Lower leg skin (tissue), 4 donors: Measurements from ENCODE around the gene AEBP2. TPM values are rescaled to one million over a fixed set of nuclear protein-coding genes. Genes with fewer than 3 reads are reported as not detected.

ENCODE experiments used
- DNase-seq, 2 donors: peaks; one replicate each; pipeline ENCODE4 v3.0.0-alpha.2; 2019; ENCODE audit warnings: low spot score in 2 of 2
- H3K4me3 ChIP-seq: fragments of 200-600 bp; sonication (generic); 2 replicates; pipeline ENCODE4 v1.5.1; 2017; ENCODE audit warnings: mild to moderate bottlenecking, low read depth; ENCODE audit not compliant: poor library complexity, severe bottlenecking
- POLR2A ChIP-seq, 2 donors: fragments of 450-650 bp; IDR thresholded peaks; one replicate each; pipeline ENCODE4 v1.6.1; 2016 to 2017; ENCODE audit warnings: antibody characterized with exemption in 2 of 2, mild to moderate bottlenecking in 1 of 2, moderate library complexity in 1 of 2
- WGBS, 2 donors: methylation state at CpG; one replicate each; pipeline ENCODE4 v1.1.5; 2018; 5-methylcytosine and 5-hydroxymethylcytosine counted together
- intact Hi-C: fragments of 100-400 bp; cut with DNase I; formaldehyde crosslinking; loops from one replicate; pipeline ENCODE4 v1.15.0; 2023; ENCODE audit warnings: low total_unique reads
- total RNA-seq, 4 donors: library from RNA; depleted of rRNA; stranded (reverse); fragments of >200 nt; gene quantifications; one replicate each; pipeline ENCODE4 v1.1.0, GENCODE V29; 2016
- TF ChIP-seq, protein P1 (sequence below), 3 donors: fragments of 450-650 bp; IDR thresholded peaks; one replicate each; pipeline ENCODE4 v1.5.1; 2016; ENCODE audit warnings: antibody characterized with exemption in 3 of 3, mild to moderate bottlenecking in 3 of 3, moderate library complexity in 2 of 3

AEBP2 gene
- total RNA-seq, 4 donors from 2014 or later = 31.4 to 70.9 (median 54.0) TPM

DNA sequence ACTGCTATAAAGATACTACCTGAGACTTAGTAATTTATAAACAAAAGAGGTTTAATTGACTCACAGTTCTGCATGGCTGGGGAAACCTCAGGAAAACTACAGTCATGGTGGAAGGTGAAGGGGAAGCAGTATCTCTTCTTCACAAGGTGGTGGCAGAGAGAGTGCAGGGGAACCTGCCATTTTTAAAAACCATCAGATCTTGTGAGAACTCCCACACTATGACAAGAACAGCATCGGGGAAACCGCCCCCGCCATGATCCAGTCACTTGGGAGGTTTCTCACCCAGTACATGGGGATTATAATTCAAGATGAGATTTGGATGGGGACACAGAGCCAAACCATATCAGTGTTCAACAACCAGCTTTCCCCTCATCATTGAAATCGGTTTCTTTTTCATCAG, 49.9 kb downstream of the AEBP2 start:
- intact Hi-C loops = no loop called here
- no peak overlapping the region for H3K4me3 ChIP-seq
- 85 to 87% methylated on average over 4 of the region's 4 CpGs for WGBS, 2 donors
- TF ChIP-seq, protein P1, sequence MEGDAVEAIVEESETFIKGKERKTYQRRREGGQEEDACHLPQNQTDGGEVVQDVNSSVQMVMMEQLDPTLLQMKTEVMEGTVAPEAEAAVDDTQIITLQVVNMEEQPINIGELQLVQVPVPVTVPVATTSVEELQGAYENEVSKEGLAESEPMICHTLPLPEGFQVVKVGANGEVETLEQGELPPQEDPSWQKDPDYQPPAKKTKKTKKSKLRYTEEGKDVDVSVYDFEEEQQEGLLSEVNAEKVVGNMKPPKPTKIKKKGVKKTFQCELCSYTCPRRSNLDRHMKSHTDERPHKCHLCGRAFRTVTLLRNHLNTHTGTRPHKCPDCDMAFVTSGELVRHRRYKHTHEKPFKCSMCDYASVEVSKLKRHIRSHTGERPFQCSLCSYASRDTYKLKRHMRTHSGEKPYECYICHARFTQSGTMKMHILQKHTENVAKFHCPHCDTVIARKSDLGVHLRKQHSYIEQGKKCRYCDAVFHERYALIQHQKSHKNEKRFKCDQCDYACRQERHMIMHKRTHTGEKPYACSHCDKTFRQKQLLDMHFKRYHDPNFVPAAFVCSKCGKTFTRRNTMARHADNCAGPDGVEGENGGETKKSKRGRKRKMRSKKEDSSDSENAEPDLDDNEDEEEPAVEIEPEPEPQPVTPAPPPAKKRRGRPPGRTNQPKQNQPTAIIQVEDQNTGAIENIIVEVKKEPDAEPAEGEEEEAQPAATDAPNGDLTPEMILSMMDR (IDR thresholded peaks at IDR 0.05) = no peak
- no peak for TF ChIP-seq POLR2A (IDR thresholded peaks at IDR 0.05)
- DNase-seq = no peak

DNA sequence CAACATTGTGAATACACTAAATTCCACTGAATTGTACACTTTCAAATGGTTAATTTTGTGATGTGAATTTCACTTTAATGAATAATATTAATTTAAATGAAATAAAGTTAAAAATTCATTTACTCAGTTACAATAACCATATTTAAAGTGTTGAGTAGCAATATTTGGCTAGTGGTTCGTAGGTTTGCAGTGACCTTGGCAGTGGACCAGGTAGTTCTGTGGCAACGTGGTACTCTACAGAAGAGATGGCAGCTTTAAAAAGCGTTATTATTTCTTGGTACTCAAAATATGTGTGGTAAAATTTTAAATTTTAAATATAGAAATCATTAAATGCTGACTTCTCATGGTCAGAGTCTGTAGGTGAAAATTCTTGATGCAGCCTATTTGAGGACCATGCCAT, 51.6 kb downstream of the AEBP2 start:
- 90% methylated on average over 3 of the region's 3 CpGs for WGBS, 2 donors
- intact Hi-C loops = no loop called here
- H3K4me3 ChIP-seq = no peak overlapping the region
- DNase-seq = no peak
- TF ChIP-seq, protein P1 (IDR thresholded peaks at IDR 0.05) = no peak
- TF ChIP-seq POLR2A (IDR thresholded peaks at IDR 0.05) = no peak

DNA sequence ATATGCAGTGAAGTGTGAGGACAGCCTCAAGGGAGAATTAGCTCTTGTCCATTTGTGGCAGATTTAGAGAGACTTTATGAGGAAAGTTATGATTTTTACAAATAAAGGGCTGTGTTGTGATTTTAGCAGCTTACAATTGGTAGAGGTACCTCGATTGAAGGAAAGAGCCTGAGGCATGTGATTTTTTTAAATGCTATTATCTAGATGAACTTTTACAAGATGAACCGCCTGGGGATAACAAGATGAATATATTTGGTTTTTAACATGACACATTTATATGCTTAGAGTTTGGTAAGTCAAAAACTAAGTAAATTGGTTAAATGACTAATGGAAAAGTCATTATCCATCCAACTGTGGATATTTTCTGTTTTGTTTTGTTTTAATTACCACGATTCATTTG, 52.6 kb downstream of the AEBP2 start:
- no peak overlapping the region for H3K4me3 ChIP-seq
- intact Hi-C loops = no loop called here
- DNase-seq = no peak
- TF ChIP-seq, protein P1 (IDR thresholded peaks at IDR 0.05) = no peak
- no peak for TF ChIP-seq POLR2A (IDR thresholded peaks at IDR 0.05)
- 31 to 55% methylated on average over 3 of the region's 3 CpGs for WGBS, 2 donors

DNA sequence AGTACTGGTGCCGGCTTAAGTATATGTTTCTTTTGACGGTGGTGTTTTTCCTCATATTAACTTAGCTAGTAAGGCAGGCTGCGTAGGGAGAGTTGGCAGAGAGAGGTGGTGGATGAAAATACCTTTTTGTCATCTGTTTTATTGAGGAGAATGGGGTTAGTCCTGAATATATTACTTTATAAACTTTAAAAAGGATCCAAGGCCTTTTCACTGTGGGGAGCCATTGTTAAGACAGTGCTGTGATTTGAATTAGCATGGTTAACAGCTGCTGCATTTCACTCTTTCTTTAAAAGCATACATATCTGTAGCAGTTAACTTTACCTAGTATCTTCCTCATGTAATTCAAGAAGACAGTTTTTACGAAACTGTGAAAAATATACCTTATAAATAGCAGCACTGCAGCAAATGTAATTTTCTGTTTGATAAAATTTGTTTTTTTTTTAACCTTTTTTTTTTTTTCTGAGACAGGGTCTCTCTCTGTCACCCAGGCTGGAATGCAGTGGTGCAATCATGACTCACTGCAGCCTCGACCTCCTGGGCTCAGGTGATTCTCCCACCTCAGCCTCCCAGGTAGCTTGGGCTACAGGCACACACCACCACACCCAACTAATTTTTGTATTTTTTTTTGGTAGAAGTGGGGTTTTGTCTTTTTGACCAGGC, 57.1 kb downstream of the AEBP2 start:
- intact Hi-C loops = no loop called here
- 90 to 93% methylated on average over 5 of the region's 5 CpGs for WGBS, 2 donors
- no peak overlapping the region for H3K4me3 ChIP-seq
- TF ChIP-seq, protein P1 (IDR thresholded peaks at IDR 0.05) = no peak
- DNase-seq = no peak

DNA sequence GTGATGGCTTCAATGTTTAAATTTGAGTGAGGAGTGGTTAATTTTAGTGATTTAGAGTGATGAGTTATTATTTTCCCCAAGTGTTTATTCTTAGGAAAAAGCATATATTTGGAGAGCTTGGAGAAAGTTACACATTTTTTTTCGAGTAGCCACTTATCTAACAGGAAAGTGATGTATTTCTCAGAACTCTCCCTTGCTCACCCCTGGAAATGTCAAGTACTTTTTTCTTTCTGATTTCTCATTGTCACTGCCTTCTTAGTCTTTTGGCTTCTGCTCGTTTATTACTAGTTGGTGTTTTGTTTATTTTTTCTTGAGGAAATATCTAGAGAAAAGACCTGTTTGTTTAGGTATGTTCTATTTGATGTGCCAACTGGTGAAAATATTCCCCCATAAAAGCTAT, 58.8 kb downstream of the AEBP2 start:
- no peak for DNase-seq
- no peak overlapping the region for H3K4me3 ChIP-seq
- intact Hi-C loops = no loop called here
- TF ChIP-seq, protein P1 (IDR thresholded peaks at IDR 0.05) = no peak
- no peak for TF ChIP-seq POLR2A (IDR thresholded peaks at IDR 0.05)
- 54 to 55% methylated on average over 2 of the region's 2 CpGs for WGBS, 2 donors

DNA sequence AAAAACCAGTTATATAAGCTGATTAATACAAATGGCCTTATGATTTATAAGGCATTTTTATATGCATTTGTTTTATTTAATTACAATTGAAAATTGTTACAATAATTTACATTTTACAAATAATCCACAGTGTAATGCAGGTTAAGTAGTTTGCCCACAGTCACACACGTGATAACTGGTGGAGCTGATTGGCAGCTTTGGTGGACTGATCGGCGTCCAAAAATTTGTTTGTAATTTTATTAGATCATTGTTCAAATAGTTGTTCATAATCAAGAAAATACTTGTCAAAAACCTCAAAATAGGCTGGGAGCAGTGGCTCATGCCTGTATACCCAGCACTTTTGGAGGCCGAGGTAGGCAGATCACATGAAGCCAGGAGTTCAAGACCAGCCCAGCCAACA, 59.7 kb downstream of the AEBP2 start:
- intact Hi-C loops = no loop called here
- no peak overlapping the region for H3K4me3 ChIP-seq
- 68 to 73% methylated on average over 4 of the region's 4 CpGs for WGBS, 2 donors
- TF ChIP-seq, protein P1 (IDR thresholded peaks at IDR 0.05) = no peak
- no peak for TF ChIP-seq POLR2A (IDR thresholded peaks at IDR 0.05)
- DNase-seq = no peak
